ENCODE measurements around the gene RMRP. TPM values are rescaled to one million over a fixed set of nuclear protein-coding genes. Genes with fewer than 3 reads are reported as not detected.

Gene RMRP
- total and polyA plus RNA-seq, 5 donors = 218 to 22,919 (median 20,579) TPM

DNA sequence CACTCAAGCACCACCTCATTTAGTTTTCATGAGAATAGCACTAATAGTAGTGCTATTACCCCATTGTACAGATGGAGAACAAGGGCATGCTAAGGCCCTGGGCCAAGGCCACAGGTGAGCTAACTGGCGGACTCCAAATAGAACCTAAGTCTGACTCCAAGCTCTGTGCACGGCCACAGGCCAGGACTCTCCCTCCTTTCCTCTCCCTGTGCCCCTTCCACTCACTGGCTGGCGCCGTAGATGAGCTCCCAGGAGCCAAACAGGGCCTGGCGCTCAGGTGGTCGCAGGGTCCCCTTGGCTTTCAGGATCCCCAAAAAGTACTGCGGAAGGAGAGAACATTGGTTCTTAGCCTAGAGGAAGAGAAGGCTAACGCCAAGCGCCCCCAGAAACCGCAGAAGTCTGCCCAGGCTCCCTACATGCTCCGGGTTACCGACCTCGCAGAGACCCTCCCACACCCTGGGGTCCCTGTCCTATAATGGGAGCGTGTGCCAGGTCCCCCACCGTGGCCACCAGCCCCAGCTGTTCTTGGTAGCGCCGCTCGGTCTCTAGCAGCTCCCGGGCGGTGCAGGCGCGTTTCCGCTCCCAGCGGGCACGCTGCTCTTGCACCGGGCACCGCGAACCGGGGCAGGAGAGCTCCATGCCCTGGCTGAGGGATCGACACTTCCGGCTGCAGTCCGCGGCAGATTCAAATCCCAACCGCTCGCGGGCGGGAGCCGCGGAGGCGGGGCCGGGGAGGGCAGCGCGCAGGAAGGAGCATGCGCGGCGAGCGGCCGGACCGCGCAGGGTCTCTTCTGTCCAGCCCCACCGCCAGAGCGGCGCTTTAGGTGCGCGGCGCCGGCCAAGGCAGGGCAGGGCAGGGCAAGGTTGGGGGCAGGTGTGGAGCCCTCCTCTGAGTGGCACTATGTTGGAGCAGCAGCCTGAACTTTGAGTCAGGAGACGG is 7.0 kb upstream of the RMRP start, which contains the start of gene ARHGEF39:
ARHGEF39 (minus strand) TSS at position 665 of the 940 bp plus-strand sequence; CDS start at position 639, 26 bp downstream.
- peak within 1 kb of the TSS; percentile 48 for H3K4me3 ChIP-seq (ENCODE audit: low read length)
- intact Hi-C loops (cut with DNase I) = loop anchor here in 3 of 4 donors (5.0 to 10.0 kb wide), 3 partner anchors 32 to 68 kb away; partner anchors contain the start of genes CREB3 (in 2 of the 3) and TLN1 (in 2 of the 3)
- H3K4me1 ChIP-seq (ENCODE audit: control insufficient read depth, insufficient read depth, low read length) = no peaks in the 10 kb centered on the region
- DNase-seq (peak; percentile 84 to 93 (median 93)), ATAC-seq (peak; percentile 86 to 88)
- H3K27ac ChIP-seq (ENCODE audit: low read length) = peak within 1 kb of the TSS; percentile 29
- no peaks in the 10 kb centered on the region for H3K27me3 ChIP-seq (ENCODE audit: control insufficient read depth, insufficient read depth)
- 8% methylated on average over 58 of the region's 58 CpGs for WGBS
- no peaks in the 10 kb centered on the region for H3K9me3 ChIP-seq (ENCODE audit: control insufficient read depth, low read length)

DNA sequence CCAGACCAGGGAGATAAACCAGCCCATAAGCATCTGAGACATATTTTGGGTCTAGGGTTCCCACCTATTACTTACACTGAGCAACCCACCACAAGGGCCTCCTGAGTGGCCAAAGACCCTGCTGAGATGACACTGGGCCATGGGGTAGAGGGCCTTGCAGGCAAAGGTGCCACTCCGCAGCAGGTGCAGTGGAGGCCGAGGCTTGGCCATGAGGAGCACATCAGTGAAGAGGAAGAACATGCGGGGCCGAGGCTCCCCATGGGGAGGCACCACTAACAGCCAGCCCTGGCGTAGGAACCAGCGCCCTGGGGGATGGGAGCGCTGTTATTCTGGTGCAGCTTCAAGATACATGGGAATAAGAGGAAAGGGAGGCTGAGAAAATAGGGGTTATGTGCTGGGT is 4.6 kb upstream of the RMRP start:
- ATAC-seq (no peak), DNase-seq (no peak)
- no peak overlapping the region for H3K27ac ChIP-seq (ENCODE audit: low read length)
- H3K4me1 ChIP-seq (ENCODE audit: control insufficient read depth, insufficient read depth, low read length) = no peaks in the 10 kb centered on the region
- no peak overlapping the region for H3K4me3 ChIP-seq (ENCODE audit: low read length)
- H3K27me3 ChIP-seq (ENCODE audit: control insufficient read depth, insufficient read depth) = no peaks in the 10 kb centered on the region
- H3K9me3 ChIP-seq (ENCODE audit: control insufficient read depth, low read length) = no peaks in the 10 kb centered on the region
- WGBS = 87% methylated on average over 7 of the region's 7 CpGs
- intact Hi-C loops (cut with DNase I) = loop anchor here in 3 of 4 donors (5.0 to 10.0 kb wide), 3 partner anchors 35 to 70 kb away; partner anchors contain the start of genes CREB3 (in 2 of the 3) and TLN1 (in 2 of the 3)

DNA sequence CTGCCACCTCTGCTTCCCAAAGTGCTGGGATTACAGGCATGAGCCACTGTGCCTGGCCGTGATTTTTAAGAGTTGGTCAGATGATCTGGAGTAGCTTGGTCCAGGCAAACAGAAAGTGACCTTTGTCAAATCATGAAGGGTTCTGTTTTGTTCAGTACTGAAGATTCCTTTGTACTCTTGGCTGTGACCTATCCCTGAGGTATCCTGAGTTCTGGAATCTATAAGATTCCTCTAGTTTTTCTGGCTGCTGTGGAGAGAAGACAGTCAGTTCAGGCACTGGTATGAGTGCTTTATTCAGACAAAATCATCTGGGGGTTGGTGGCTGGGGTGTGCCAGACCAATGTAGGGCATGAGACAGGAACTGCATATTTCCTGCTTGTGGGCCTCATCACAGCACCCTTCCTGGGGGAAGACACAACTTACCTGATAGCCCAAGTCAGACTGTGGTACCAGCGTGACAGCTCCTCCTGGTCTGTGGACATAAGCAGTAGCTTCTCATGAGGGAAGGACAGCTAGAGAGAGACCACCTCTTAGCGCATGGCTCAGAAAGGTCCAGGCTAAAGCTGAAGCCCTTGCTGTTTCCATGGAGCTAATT is 4.0 kb upstream of the RMRP start:
- Histone ChIP-seq H3K4me1 (ENCODE audit: control insufficient read depth, insufficient read depth, low read length) (no peaks in the 10 kb centered on the region), H3K27ac (ENCODE audit: low read length) (peak overlapping the region; percentile 48), H3K4me3 (ENCODE audit: low read length) (no peak overlapping the region), H3K9me3 (ENCODE audit: control insufficient read depth, low read length) (no peaks in the 10 kb centered on the region), H3K27me3 (ENCODE audit: control insufficient read depth, insufficient read depth) (no peaks in the 10 kb centered on the region)
- 69% methylated on average over 3 of the region's 3 CpGs for WGBS
- ATAC-seq = no peak
- intact Hi-C loops (cut with DNase I) = loop anchor here in 3 of 4 donors (5.0 to 10.0 kb wide), 3 partner anchors 35 to 70 kb away; partner anchors contain the start of genes CREB3 (in 2 of the 3) and TLN1 (in 2 of the 3)
- DNase-seq = no peak

DNA sequence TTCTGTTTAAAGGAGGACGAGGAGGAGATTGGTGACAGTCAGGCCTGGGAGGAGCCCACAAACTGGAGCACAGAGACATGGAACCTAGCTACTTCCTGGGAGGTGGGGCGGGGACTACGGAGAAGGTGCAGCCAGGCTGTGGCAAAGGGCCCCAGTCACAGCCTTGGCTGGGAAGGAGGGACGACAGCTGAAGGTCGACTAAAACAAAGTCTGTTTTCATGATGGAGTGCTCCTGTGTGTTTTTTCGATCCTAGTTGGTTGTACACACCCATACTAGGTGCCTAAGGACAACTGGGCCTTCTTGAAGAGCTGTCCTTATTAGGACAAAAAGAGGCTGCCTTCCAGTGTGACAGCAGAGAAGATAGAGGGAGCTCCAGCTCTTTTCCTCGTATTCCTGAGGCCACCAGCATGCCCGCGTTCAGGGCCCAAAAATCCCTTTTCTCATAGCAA is 3.2 kb upstream of the RMRP start:
- H3K27me3 ChIP-seq (ENCODE audit: control insufficient read depth, insufficient read depth) = no peaks in the 10 kb centered on the region
- intact Hi-C loops (cut with DNase I) = loop anchor here in 3 of 4 donors (5.0 to 10.0 kb wide), 3 partner anchors 36 to 71 kb away; partner anchors contain the start of genes CREB3 (in 2 of the 3) and TLN1 (in 2 of the 3)
- DNase-seq (no peak), ATAC-seq (no peak)
- H3K4me1 ChIP-seq (ENCODE audit: control insufficient read depth, insufficient read depth, low read length) = no peaks in the 10 kb centered on the region
- H3K9me3 ChIP-seq (ENCODE audit: control insufficient read depth, low read length) = no peaks in the 10 kb centered on the region
- peak overlapping the region; percentile 50 for H3K27ac ChIP-seq (ENCODE audit: low read length)
- no peak overlapping the region for H3K4me3 ChIP-seq (ENCODE audit: low read length)
- 49% methylated on average over 9 of the region's 9 CpGs for WGBS

DNA sequence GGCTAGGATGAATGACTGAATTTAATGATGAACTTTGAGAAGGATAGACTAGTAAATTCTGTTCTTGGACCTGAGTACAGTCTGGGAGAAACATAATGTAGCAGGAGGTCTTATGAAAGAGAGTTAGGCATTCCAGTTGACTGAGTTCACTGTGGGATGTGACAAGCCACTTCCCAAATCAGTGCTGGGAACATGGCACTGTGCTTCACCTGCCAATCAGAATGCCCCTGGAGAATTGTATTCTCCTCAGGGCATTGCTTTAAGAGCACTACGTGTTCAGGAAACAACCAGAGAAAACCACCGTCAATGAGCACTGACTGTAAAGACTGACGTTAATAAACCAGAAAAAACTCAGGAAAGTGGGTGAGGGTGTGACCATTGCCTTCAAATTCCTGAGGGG is 1.5 kb upstream of the RMRP start:
- WGBS = 38% methylated on average over 3 of the region's 3 CpGs
- peak in 1 of 2 donors; percentile 0 for ATAC-seq
- DNase-seq = no peak
- intact Hi-C loops (cut with DNase I) = loop anchor here in 1 of 4 donors (5.0 kb wide), 1 partner anchor 88 kb away; the partner anchor contains the start of genes GBA2 and RGP1
- Histone ChIP-seq H3K27ac (ENCODE audit: low read length) (peak overlapping the region; percentile 66), H3K4me3 (ENCODE audit: low read length) (peak overlapping the region; percentile 85), H3K9me3 (ENCODE audit: control insufficient read depth, low read length) (no peaks in the 10 kb centered on the region), H3K27me3 (ENCODE audit: control insufficient read depth, insufficient read depth) (no peaks in the 10 kb centered on the region), H3K4me1 (ENCODE audit: control insufficient read depth, insufficient read depth, low read length) (no peaks in the 10 kb centered on the region)

DNA sequence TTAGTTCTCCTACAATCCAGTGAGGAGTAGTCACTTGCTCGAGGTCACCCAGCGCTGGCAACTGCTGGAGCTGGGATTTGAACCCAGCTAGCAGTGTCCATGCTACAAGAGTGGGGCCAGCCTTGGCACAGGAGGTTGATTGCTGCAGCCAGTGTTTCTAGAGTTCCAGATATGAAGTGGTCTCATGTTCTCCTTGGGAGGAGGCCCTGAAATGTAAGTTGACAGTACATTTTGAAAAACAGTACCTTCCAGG is 1.1 kb upstream of the RMRP start:
- Histone ChIP-seq H3K9me3 (ENCODE audit: control insufficient read depth, low read length) (no peaks in the 10 kb centered on the region), H3K4me1 (ENCODE audit: control insufficient read depth, insufficient read depth, low read length) (no peaks in the 10 kb centered on the region), H3K27ac (ENCODE audit: low read length) (peak overlapping the region; percentile 99), H3K4me3 (ENCODE audit: low read length) (peak overlapping the region; percentile 85), H3K27me3 (ENCODE audit: control insufficient read depth, insufficient read depth) (no peaks in the 10 kb centered on the region)
- intact Hi-C loops (cut with DNase I) = loop anchor here in 1 of 4 donors (5.0 kb wide), 1 partner anchor 88 kb away; the partner anchor contains the start of genes GBA2 and RGP1
- peak; percentile 65 to 83 (median 79) for DNase-seq
- ATAC-seq = peak; percentile 2 to 4
- 0% methylated on average over 2 of the region's 2 CpGs for WGBS

DNA sequence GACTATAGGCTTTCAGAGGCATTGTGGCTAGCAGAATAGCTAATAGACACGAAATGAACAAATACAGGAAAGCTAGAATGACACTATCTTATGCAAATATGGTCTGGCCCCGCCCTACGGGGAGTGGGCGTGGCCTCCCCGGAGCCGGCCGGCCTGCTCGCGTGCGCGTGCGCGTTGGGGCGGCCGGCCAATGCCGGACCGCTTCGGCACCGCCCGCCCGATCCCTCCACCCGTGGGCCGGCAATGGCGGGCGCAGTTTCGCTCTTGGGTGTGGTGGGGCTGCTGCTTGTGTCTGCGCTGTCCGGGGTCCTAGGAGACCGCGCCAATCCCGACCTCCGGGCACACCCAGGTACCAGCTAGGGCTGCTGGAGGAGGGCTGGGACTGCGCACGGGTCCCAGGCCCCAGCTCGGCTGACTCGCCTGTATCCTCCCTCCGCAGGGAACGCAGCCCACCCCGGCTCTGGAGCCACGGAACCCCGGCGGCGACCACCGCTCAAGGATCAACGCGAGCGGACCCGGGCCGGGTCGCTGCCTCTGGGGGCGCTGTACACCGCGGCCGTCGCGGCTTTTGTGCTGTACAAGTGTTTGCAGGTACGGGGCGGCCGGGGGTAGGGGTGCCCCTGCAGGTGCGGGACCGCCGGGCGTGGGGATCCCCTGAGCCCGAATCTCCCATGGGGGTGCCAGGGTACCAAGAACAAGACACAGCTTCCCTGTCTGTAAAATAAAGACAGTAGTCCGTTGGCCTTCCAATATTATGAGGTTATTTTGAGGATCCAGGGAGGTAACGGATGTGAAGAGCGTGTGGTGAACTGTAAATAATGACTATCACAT is 533 bp upstream of the RMRP start, which contains the start of gene CCDC107:
CCDC107 (plus strand) TSS at position 156 of the 831 bp plus-strand sequence; CDS start at position 244, 88 bp downstream.
- no peaks in the 10 kb centered on the region for H3K4me1 ChIP-seq (ENCODE audit: control insufficient read depth, insufficient read depth, low read length)
- ATAC-seq = peak; percentile 84 to 86
- intact Hi-C loops (cut with DNase I) = loop anchor here in 1 of 4 donors (5.0 kb wide), 1 partner anchor 89 kb away; the partner anchor contains the start of genes GBA2 and RGP1

DNA sequence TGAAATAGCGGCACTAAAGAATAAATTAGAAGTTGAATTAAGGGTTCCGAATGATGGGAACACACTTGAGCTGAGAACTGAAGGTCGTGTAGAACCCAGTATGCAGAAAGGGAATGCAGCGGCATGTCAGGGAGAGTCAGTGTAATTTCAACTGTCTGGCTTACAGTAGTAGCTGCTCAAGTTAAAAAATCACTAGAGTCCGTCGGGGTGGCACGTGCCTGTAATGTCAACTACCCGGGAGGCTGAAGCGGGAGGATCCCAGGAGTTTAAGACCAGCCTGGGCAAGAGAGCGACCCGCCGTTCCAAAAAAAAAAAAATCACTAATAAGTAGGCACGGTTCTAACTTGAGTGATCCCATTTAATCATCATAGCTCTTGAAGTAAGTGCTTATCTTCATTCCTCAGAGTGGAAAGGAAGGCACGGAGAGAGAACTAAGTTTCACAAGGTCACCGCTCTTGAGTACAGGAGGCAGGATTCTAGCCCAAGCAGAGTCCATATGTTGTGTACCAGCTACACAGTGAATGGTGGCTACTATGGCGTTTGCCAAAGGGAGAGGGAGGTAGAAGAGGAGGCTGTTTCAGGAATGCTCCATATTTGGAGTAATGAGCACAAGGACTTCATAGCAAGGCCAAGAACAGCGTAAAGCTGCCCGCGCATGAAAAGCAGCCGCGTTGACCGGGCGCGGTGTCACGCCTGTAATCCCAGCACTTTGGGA is 831 bp downstream of the RMRP start:
- peak overlapping the region; percentile 88 for H3K27ac ChIP-seq (ENCODE audit: low read length)
- DNase-seq (no peak), ATAC-seq (peak; percentile 11 to 34)
- WGBS = 30% methylated on average over 25 of the region's 25 CpGs
- peak overlapping the region; percentile 31 for H3K4me3 ChIP-seq (ENCODE audit: low read length)
- no peaks in the 10 kb centered on the region for H3K4me1 ChIP-seq (ENCODE audit: control insufficient read depth, insufficient read depth, low read length)
- intact Hi-C loops (cut with DNase I) = loop anchor here in 1 of 4 donors (5.0 kb wide), 1 partner anchor 90 kb away; the partner anchor contains the start of genes GBA2 and RGP1
- no peaks in the 10 kb centered on the region for H3K9me3 ChIP-seq (ENCODE audit: control insufficient read depth, low read length)
- H3K27me3 ChIP-seq (ENCODE audit: control insufficient read depth, insufficient read depth) = no peaks in the 10 kb centered on the region

More for the DNA sequence above, 533 bp upstream of the RMRP start, which contains the start of gene CCDC107:
- H3K9me3 ChIP-seq (ENCODE audit: control insufficient read depth, low read length) = no peaks in the 10 kb centered on the region
- H3K27me3 ChIP-seq (ENCODE audit: control insufficient read depth, insufficient read depth) = no peaks in the 10 kb centered on the region
- DNase-seq = peak; percentile 88 to 95 (median 95)
- WGBS = under 1% methylated on average over 67 of the region's 67 CpGs
- H3K4me3 ChIP-seq (ENCODE audit: low read length) = peak within 1 kb of the TSS; percentile 85
- H3K27ac ChIP-seq (ENCODE audit: low read length) = peak within 1 kb of the TSS; percentile 99

DNA sequence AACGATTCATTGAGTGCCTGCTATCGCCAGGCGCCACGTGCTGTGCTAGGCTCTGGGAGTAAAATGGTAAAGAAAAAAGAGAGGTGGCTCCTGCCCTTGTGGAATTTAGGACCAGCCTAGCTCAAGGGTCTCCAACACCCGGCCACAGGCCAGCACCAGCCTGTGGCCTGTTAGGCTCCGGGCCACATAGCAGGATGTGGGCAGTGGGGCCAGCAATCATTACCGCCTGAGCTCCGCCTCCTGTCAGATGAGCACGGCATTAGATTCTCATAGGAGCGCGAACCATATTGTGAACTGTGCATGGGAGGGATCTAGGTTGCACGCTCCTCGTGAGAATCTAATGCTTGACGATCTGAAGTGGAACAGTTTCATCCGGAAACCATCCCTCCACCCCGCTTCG is 1.5 kb downstream of the RMRP start:
- no peaks in the 10 kb centered on the region for H3K27me3 ChIP-seq (ENCODE audit: control insufficient read depth, insufficient read depth)
- H3K4me3 ChIP-seq (ENCODE audit: low read length) = no peak overlapping the region
- no peaks in the 10 kb centered on the region for H3K9me3 ChIP-seq (ENCODE audit: control insufficient read depth, low read length)
- no peak for ATAC-seq
- no peak for DNase-seq
- H3K4me1 ChIP-seq (ENCODE audit: control insufficient read depth, insufficient read depth, low read length) = no peaks in the 10 kb centered on the region
- intact Hi-C loops (cut with DNase I) = loop anchor here in 1 of 4 donors (5.0 kb wide), 1 partner anchor 91 kb away; the partner anchor contains the start of genes GBA2 and RGP1
- WGBS = 83% methylated on average over 17 of the region's 17 CpGs
- H3K27ac ChIP-seq (ENCODE audit: low read length) = no peak overlapping the region

Data from right cardiac atrium (tissue), 5 donors.